Stimulated activated CD8-positive, alpha-beta memory T cell treated with anti-CD3 and anti-CD28 coated beads, Interleukin-12 subunit alpha, Interleukin-12 subunit beta, amount 100 ng/mL, for 1 hour (primary cell): ENCODE data around the gene EEF1AKMT3.

Experiments used
- DNase-seq: peaks from one replicate; pipeline ENCODE4 v3.0.0-alpha.2; 2020; ENCODE audit warnings: low read depth

The EEF1AKMT3 gene

GRCh38 chr12:57735198-57735855, 37.1 kb upstream of the EEF1AKMT3 start:
- DNase-seq, result no peak

GRCh38 chr12:57735952-57736740, 36.3 kb upstream of the EEF1AKMT3 start:
- DNase-seq, result no peak

GRCh38 chr12:57736741-57737466, 35.5 kb upstream of the EEF1AKMT3 start:
- no peak for DNase-seq

GRCh38 chr12:57737467-57738460, 34.6 kb upstream of the EEF1AKMT3 start:
- DNase-seq, result no peak

- no peak for DNase-seq
These were observed 33.7 kb upstream of the EEF1AKMT3 start, which contains the start of gene AGAP2 for GRCh38 chr12:57738661-57739237. TSS of gene AGAP2 (minus strand) at chr12:57738742. CDS start at chr12:57738246, 496 bp downstream.

GRCh38 chr12:57739387-57739786, 33.0 kb upstream of the EEF1AKMT3 start:
- no peak for DNase-seq

GRCh38 chr12:57739914-57740538, 32.4 kb upstream of the EEF1AKMT3 start:
- no peak for DNase-seq

- DNase-seq, result peak; percentile 72
These were observed 31.6 kb upstream of the EEF1AKMT3 start for GRCh38 chr12:57740656-57741412.

GRCh38 chr12:57741413-57741789, 31.0 kb upstream of the EEF1AKMT3 start:
- DNase-seq, result no peak

GRCh38 chr12:57741844-57742738, 30.3 kb upstream of the EEF1AKMT3 start:
- peak; percentile 62 for DNase-seq

GRCh38 chr12:57743769-57744168, 28.6 kb upstream of the EEF1AKMT3 start:
- DNase-seq, result no peak

GRCh38 chr12:57744194-57744776, 28.1 kb upstream of the EEF1AKMT3 start:
- no peak for DNase-seq

GRCh38 chr12:57744777-57745484, 27.5 kb upstream of the EEF1AKMT3 start, which contains the start of gene TSPAN31:
TSS of gene TSPAN31 (plus strand) at chr12:57745039. CDS start at chr12:57745155, 116 bp downstream.
- peak; percentile 92 for DNase-seq

- no peak for DNase-seq
These were observed 26.9 kb upstream of the EEF1AKMT3 start for GRCh38 chr12:57745485-57745881.

GRCh38 chr12:57746025-57746424, 26.4 kb upstream of the EEF1AKMT3 start:
- DNase-seq, result no peak

- DNase-seq, result no peak
These were observed 23.4 kb upstream of the EEF1AKMT3 start for GRCh38 chr12:57749061-57749460.

- DNase-seq, result no peak
These were observed 21.6 kb upstream of the EEF1AKMT3 start for GRCh38 chr12:57750561-57751431.
